Measurements from ENCODE around the gene KCNK1.

The KCNK1 gene

GRCh38 chr1:233613252-233614172, at the start of gene KCNK1:
Gene KCNK1 (plus strand): TSS chr1:233614106. CDS start chr1:233614172, 66 bp downstream.
- peak; percentile 64 for DNase-seq (ENCODE audit: low spot score)
- FAIRE-seq: no peak

- DNase-seq (ENCODE audit: low spot score): no peak
- FAIRE-seq: no peak
Observed at GRCh38 chr1:233565313-233565712, 48.6 kb upstream of the KCNK1 start.

DNA sequence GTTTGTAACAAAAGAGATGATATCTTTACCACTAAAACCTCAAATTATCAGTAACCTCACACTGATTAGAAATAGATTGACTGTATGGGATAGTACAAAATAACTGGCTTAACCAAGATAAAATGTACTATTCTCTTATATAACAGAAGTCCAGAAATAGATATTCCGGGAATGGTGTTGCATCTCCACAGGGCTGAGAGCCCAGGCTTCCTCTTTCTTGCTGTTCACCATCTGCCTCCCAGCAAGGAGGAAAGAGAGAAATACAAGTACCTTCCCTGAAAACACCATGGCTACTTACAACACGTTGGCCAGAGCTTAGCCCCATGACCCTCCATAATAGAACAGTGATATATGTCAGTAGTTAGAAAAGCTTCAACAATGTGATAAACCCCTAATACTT, 47.0 kb upstream of the KCNK1 start:
- FAIRE-seq: no peak
- DNase-seq (ENCODE audit: low spot score): no peak

GRCh38 chr1:233569636-233570035, 44.3 kb upstream of the KCNK1 start:
- FAIRE-seq: no peak
- DNase-seq (ENCODE audit: low spot score): no peak

GRCh38 chr1:233570216-233570615, 43.7 kb upstream of the KCNK1 start:
- no peak for FAIRE-seq
- no peak for DNase-seq (ENCODE audit: low spot score)

- DNase-seq (ENCODE audit: low spot score): no peak
- no peak for FAIRE-seq
Observed at GRCh38 chr1:233570706-233571105, 43.2 kb upstream of the KCNK1 start.

DNA sequence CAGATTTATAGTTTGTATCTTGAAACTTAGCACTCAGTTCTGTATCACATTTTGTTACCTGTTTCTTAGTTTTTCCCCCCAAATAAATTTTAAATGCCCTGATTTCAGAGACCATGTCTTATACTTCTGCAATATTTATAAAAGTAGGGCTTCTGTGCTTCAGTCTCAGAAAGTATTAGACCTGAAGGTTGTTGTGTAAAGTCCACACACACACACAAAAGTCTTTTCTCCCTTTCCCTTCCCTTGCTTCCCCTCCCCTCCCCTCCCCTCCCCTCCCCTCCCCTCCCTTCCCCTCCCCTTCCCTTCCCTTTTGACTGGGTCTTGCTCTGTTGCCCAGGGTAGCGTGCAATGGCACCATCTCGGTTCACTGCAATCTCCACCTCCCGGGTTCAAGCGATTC, 41.0 kb upstream of the KCNK1 start:
- no peak for FAIRE-seq
- DNase-seq (ENCODE audit: low spot score): no peak

GRCh38 chr1:233575450-233575849, 38.5 kb upstream of the KCNK1 start:
- DNase-seq (ENCODE audit: low spot score) (no peak), FAIRE-seq (no peak)

DNA sequence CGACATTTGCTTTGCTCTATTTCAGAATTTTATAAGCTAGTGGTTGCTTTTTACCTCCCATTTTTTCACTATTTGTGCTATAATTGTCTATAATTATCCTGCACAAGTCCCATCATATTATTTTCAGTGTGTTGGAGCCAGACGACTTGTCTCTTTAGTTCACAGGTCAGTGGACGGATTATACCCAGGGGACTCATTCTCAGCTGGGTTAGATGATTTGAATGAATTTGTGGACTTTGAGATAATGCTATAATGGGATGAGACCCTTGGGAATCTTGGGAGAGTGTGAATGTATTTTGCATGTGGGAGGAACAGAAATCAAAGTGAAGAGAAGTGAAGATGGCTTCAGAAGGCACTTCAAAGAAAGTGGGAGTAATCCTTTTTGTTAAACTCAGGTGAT, 31.5 kb upstream of the KCNK1 start:
- FAIRE-seq (no peak), DNase-seq (ENCODE audit: low spot score) (no peak)

- FAIRE-seq (no peak), DNase-seq (ENCODE audit: low spot score) (no peak)
Observed at GRCh38 chr1:233584376-233584775, 29.5 kb upstream of the KCNK1 start.

- no peak for DNase-seq (ENCODE audit: low spot score)
Observed at GRCh38 chr1:233584931-233585330, 29.0 kb upstream of the KCNK1 start.

DNA sequence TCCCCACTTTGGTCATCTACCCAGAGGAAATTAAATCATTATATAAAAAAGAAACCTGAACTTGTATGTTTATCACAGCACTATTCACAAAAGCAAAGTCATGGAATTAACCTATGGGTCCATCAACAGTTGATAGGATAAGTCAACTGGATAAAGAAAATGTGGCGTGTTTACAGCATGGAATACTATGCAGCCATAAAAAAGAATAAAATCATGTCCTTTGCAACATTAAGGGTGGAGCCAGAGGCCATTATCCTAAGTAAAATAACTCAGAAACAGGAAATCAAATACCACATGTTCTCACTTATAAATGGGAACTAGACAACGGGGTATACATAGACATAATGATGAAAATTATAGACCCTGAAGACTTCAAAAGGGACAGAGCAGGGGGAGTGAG, 27.6 kb upstream of the KCNK1 start:
- DNase-seq (ENCODE audit: low spot score) (no peak), FAIRE-seq (no peak)

More at GRCh38 chr1:233584931-233585330, 29.0 kb upstream of the KCNK1 start:
- no peak for FAIRE-seq

GRCh38 chr1:233587196-233587595, 26.7 kb upstream of the KCNK1 start:
- FAIRE-seq (no peak), DNase-seq (ENCODE audit: low spot score) (no peak)

GRCh38 chr1:233587958-233588799, 25.7 kb upstream of the KCNK1 start:
- DNase-seq (ENCODE audit: low spot score) (no peak), FAIRE-seq (no peak)

DNA sequence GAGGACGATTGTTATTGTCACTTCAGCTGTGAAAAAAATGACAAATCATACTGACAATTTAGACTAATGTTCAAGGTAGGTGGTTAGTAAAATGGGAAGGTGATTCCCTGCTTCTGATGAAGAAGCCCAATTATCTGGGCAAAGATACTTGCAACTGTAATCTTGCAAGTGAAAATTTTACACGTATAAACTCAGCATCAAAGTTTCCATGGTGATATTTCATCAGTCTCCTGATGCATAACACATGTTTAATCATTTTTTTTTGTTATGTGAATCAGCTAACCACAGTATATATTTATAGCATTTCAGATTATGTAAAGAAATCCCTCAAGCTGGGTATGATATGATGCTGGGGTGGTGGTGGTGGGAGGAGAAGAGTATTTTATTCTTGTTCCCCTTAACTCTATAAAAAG, 16.4 kb upstream of the KCNK1 start:
- FAIRE-seq (no peak), DNase-seq (ENCODE audit: low spot score) (no peak)

GRCh38 chr1:233598891-233599541, 14.9 kb upstream of the KCNK1 start:
- no peak for FAIRE-seq
- no peak for DNase-seq (ENCODE audit: low spot score)

DNA sequence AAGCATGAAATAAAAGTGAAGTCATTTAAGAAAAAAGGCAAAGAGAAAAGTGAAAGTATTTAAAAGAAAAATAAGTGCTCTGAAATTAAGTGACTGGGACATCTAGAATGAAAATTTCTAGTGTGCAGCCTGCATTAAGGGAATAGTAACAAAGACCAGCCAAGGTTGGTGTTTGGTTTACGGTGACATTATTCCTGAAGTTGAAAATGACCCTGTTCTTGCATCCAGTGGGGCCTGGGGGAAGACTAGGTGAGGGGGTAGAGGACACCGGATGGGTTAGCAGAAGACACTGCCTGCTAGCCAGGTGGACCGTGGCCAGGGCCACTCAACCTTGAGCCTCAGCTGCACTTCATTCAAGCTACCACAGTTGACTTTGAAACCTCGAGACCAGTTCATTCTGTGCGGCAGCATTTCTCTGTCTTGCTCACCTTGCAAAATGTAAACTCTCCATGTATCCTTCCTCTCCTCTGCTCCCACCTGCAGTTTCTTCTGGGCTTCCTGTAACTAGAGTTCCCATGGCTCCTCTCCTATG, 14.3 kb upstream of the KCNK1 start:
- DNase-seq (ENCODE audit: low spot score) (no peak), FAIRE-seq (no peak)

GRCh38 chr1:233600488-233600887, 13.4 kb upstream of the KCNK1 start:
- no peak for DNase-seq (ENCODE audit: low spot score)
- FAIRE-seq: no peak

DNA sequence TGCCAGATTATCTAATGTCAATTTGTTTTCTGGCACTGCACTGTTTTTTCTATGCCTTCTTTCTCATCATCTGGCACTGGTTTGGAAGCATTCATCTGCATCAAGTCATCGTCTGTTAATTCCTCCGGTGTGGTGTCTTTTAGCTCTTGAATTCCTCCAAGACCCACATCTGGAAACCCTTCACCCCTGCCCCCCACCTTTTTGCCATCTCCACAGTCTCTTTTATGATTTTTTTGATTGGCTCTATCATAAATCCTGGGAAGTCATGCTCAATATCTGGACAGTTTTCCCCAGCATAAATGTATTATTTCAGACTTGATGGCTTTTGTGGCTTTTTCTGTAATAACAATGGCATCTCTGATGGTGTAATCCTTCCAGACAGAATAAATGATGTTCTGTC, 10.4 kb upstream of the KCNK1 start:
- DNase-seq (ENCODE audit: low spot score): no peak
- FAIRE-seq: no peak

DNA sequence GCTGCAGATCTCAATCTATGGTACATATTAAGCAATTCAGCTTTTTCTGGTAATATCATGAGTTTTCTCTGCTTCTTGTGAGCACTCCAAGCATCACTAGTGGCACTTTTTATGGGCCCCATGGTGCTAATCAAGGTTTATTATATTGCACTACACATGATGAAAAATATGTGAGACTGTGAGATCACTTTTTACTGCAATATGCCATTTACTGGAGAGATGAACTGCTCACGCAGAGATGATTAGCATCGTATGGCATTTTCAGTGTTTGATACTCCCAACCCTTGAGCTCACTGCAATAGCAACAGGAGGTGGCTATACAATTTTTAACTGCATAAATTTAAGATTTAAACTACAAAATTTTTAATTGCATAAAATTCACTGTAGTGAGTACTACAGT, 8.7 kb upstream of the KCNK1 start:
- DNase-seq (ENCODE audit: low spot score) (no peak), FAIRE-seq (no peak)

DNA sequence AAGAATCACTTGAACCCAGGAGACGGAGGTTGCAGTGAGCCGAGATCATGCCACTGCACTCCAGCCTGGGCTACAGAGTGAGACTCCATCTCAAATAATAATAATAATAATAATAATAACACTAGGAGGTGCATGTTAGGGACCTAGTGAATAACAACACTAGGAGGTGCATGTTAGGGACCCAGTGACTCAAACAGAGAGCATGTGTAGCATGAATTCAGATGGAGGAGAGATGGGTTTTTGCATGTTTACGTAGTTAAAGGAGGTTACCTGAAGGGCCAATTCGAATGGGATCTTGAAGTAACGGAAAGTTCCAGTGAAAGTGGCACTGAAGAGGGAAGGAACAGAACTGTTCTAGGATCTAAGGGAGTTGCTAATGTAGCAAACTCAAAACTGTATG, 7.1 kb upstream of the KCNK1 start:
- DNase-seq (ENCODE audit: low spot score) (no peak), FAIRE-seq (no peak)

All from RCC 7860 (cell line).